Right lobe of liver (tissue), 6 donors: ENCODE results near the gene MBP. TPM values are rescaled to one million over a fixed set of nuclear protein-coding genes. Genes with fewer than 3 reads are reported as not detected.

ENCODE experiments used
- ATAC-seq, 4 donors: fragments of 200-7000 bp; cut with Tn5 transposase; one replicate each; pipeline ENCODE4 v1.9.1; 2020; ENCODE audit warnings: mild to moderate bottlenecking in 4 of 4, moderate library complexity in 4 of 4
- DNase-seq, 3 donors: peaks; one replicate each; pipeline ENCODE4 v3.0.0-alpha.2; 2020
- H3K27ac ChIP-seq, 3 donors: fragments of 200-600 bp; one replicate each; pipeline ENCODE4 v1.8.0; 2022
- H3K27me3 ChIP-seq, 2 donors: fragments of 200-600 bp; one replicate each; pipeline ENCODE4 v1.8.0; 2022
- H3K36me3 ChIP-seq, 4 donors: fragments of 200-600 bp; sonication (generic) in 1 of 4; one replicate each; pipeline versions ENCODE4 v1.5.1 to v1.8.0; 2017 to 2022; ENCODE audit warnings: control low read depth in 1 of 4
- H3K4me1 ChIP-seq, 4 donors: fragments of 200-600 bp; sonication (generic) in 1 of 4; one replicate each; pipeline versions ENCODE4 v1.5.1 to v1.8.0; 2017 to 2022; ENCODE audit warnings: control low read depth in 1 of 4
- H3K4me3 ChIP-seq, 3 donors: fragments of 200-600 bp; one replicate each; pipeline ENCODE4 v1.8.0; 2022
- H3K9me3 ChIP-seq, 4 donors: fragments of 200-600 bp; sonication (generic) in 1 of 4; one replicate each; pipeline versions ENCODE4 v1.5.1 to v1.8.0; 2017 to 2022; ENCODE audit warnings: control low read depth in 1 of 4
- POLR2A ChIP-seq: fragments of 450-650 bp; IDR thresholded peaks from one replicate; pipeline ENCODE4 v1.6.1; 2017; ENCODE audit warnings: antibody characterized with exemption, mild to moderate bottlenecking
- WGBS: methylation state at CpG from one replicate; pipeline ENCODE4 v1.1.6; 2018; ENCODE audit warnings: low coverage, low lambda C conversion rate; ENCODE audit not compliant: insufficient coverage; ENCODE audit errors: missing lambda C conversion rate; 5-methylcytosine and 5-hydroxymethylcytosine counted together
- intact Hi-C, 2 donors: fragments of 100-400 bp; cut with DNase I; formaldehyde crosslinking; loops; one replicate each; pipeline versions ENCODE4 v1.11.2 to v1.14.1; 2022
- total RNA-seq, 6 experiments: library from RNA; depleted of rRNA in 2 of 6; stranded (reverse); fragments of >200 nt in 2 of 6; fragmentation: NEBNext Ultra II Directional in 3 of 6; extraction: Animal tissue kit (Norgen Biotek cat#: 25700) in 3 of 6; gene quantifications; one replicate each; pipeline versions ENCODE4 v1.1.0 to v1.2.4, GENCODE V29; 2016 to 2023
- TF ChIP-seq, protein P1 (sequence below), 4 donors: fragments of 200-600 bp in 3 of 4; fragments of 450-650 bp in 1 of 4; IDR thresholded peaks; one replicate each; pipeline versions ENCODE4 v1.5.1 to v1.8.0; 2016 to 2022; ENCODE audit warnings: antibody characterized with exemption in 4 of 4, mild to moderate bottlenecking in 2 of 4
- donor health status: DM: no; HTN: yes; CAD: no.
- donor health status: DM: no; HTN: no; CAD: no.
- donor health status: DM: no; HTN: no; CAD: no.
- donor health status: DM: no; HTN: yes; CAD: no.
- donor health status: DM: no; HTN: yes; CAD: no.

The MBP gene
- total RNA-seq, 6 experiments from 2014 or later: 24.0 to 40.8 (median 27.6) TPM

DNA sequence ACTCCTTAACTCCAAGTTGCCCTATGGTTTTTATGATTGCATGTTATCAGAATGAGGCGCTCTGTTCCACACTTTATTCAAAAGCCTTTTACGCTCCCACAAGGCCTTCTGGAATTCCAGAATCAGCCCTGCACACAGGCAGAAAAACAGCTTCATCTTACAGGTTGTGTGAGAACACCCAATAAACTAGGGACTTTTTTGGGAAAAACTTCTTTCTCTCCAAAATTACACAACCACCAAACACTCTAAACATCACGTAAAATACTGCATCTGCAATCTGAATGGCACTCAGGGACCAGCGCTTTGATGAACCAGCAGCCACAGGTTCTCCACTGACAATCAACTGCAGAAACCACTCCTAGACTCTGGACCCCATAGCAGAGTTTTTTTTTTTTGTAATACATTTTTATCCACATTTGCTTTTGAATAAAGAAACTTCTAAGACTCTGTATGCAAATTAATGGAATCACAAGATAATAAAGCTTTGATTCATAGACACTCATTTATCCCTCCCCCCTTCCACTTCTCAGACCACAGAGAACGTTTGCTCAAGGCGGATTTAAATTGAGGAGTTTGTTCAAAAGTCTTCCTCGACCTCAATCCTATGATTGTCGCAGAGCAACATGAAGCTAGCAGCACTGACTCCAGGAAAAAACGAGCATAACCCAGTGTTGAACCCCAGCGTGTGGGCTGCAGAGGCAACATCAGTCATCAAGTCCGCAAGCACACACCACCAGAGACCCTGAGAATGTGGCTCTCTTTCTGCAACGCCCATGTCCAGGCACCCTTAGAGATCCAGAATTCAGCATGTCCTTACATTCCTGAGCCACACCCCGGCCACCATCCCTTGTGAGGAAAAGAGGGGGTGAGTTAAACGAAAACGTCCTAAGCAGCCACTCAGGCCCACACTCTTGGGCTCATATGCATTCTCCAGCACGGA lies 116.5 kb downstream of the MBP start:
- intact Hi-C loops: no loop called here
- no peaks in the 10 kb centered on the region for H3K27me3 ChIP-seq
- TF ChIP-seq, protein P1, sequence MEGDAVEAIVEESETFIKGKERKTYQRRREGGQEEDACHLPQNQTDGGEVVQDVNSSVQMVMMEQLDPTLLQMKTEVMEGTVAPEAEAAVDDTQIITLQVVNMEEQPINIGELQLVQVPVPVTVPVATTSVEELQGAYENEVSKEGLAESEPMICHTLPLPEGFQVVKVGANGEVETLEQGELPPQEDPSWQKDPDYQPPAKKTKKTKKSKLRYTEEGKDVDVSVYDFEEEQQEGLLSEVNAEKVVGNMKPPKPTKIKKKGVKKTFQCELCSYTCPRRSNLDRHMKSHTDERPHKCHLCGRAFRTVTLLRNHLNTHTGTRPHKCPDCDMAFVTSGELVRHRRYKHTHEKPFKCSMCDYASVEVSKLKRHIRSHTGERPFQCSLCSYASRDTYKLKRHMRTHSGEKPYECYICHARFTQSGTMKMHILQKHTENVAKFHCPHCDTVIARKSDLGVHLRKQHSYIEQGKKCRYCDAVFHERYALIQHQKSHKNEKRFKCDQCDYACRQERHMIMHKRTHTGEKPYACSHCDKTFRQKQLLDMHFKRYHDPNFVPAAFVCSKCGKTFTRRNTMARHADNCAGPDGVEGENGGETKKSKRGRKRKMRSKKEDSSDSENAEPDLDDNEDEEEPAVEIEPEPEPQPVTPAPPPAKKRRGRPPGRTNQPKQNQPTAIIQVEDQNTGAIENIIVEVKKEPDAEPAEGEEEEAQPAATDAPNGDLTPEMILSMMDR (IDR thresholded peaks at IDR 0.05): no peak
- H3K36me3 ChIP-seq: peaks cover 0 to 14% (median 11%) of the 10 kb centered on the region in 4 donors
- WGBS: 82% methylated on average over 12 of the region's 16 CpGs
- no peaks in the 10 kb centered on the region for H3K9me3 ChIP-seq
- H3K4me3 ChIP-seq: no peak overlapping the region
- DNase-seq (no peak), ATAC-seq (no peak)
- peaks cover 0 to 7% (median 3%) of the 10 kb centered on the region in 4 donors for H3K4me1 ChIP-seq
- H3K27ac ChIP-seq: no peak overlapping the region

DNA sequence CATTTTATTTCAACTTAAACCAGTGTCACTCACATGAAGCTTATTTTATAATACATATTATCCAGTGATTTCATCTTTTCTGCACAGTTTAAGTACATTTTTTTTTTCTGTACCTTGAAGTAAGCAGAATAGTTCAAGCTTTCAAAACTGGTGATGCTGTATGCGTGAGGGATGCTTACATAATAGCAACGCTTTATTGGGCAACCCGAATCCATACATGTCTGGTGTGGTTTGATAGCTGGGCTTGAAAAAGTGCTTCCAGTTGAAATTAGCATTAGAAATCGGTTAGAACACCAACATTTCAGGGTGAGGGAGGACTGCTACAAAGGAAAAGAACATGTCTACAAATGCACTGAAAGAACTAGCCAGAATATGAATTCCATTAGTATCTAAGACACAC lies 117.4 kb downstream of the MBP start:
- Histone ChIP-seq H3K4me3 (no peak overlapping the region), H3K27ac (no peak overlapping the region), H3K9me3 (no peaks in the 10 kb centered on the region), H3K4me1 (peaks cover 0 to 7% (median 3%) of the 10 kb centered on the region in 4 donors), H3K27me3 (no peaks in the 10 kb centered on the region), H3K36me3 (peaks cover 0 to 17% (median 11%) of the 10 kb centered on the region in 4 donors)
- DNase-seq (no peak), ATAC-seq (no peak)
- TF ChIP-seq POLR2A: no peak
- TF ChIP-seq, protein P1 (IDR thresholded peaks at IDR 0.05): no peak
- 70% methylated on average over 4 of the region's 4 CpGs for WGBS
- intact Hi-C loops: no loop called here

DNA sequence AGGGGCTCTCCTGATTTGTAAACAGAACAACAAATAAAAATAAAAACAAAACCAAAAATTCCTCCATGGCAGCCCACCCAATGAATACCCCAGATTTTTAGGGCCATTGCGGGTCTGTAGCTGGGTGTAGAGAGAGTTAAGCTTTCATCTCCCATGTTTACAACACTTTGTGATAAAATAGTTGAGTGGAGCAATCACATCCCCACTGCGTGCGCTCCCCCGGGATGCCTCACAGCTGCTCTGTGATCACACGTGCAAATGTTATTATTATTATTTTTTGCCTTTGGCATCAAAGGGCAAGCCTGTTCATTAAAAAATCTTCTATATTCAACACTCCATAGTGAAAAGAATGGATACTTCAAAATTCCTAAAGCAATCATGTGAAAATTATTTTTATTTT lies 118.0 kb downstream of the MBP start:
- Histone ChIP-seq H3K4me3 (no peak overlapping the region), H3K27ac (peak overlapping the region in 1 of 3 donors; percentile 46), H3K9me3 (no peaks in the 10 kb centered on the region), H3K4me1 (peaks cover 0 to 7% (median 3%) of the 10 kb centered on the region in 4 donors), H3K27me3 (no peaks in the 10 kb centered on the region), H3K36me3 (peaks cover 0 to 18% (median 11%) of the 10 kb centered on the region in 4 donors)
- DNase-seq: no peak
- intact Hi-C loops: no loop called here
- TF ChIP-seq POLR2A: no peak
- TF ChIP-seq, protein P1 (IDR thresholded peaks at IDR 0.05): no peak
- ATAC-seq: no peak
- 80% methylated on average over 5 of the region's 5 CpGs for WGBS

DNA sequence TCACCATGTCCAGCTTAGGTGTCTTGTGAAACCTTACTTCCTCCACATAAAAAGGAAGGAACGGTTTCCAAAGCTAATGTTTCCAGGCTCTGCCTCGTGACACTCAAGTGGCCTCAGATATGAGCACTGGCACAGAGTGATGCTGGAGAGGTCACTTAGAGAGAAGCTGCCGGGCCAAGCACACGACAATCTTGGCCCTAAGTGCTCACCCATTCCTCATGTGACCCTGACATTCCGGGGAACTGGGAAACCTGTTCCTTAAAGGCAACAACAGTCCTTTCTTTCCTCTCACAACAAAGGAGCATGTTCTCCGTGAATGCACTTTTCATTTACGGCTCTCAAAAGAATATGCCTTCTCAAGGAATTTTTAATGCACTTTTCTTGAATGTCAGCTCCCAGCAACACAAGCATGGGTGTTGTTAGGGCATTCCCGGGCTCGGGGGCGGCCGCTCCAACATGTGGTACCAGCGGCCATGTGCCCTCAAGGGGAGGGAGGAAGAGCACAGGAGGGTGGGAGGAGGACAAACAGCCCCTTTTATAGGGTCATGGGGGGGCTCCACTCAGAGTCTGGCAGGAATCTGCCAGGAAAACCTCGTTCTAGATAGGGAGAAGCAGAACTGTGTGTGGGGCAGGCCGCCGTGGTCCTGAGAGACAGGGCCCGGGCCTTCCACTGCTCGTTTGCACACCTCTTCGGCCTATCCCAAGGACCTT lies 118.6 kb downstream of the MBP start:
- Histone ChIP-seq H3K27ac (peak overlapping the region in 1 of 3 donors; percentile 46), H3K9me3 (no peaks in the 10 kb centered on the region), H3K27me3 (no peaks in the 10 kb centered on the region), H3K4me3 (no peak overlapping the region), H3K4me1 (peaks cover 0 to 7% (median 3%) of the 10 kb centered on the region in 4 donors), H3K36me3 (peaks cover 0 to 21% (median 11%) of the 10 kb centered on the region in 4 donors)
- 48% methylated on average over 9 of the region's 18 CpGs for WGBS
- TF ChIP-seq, protein P1 (IDR thresholded peaks at IDR 0.05): no peak
- TF ChIP-seq POLR2A: peak; percentile 23
- intact Hi-C loops: no loop called here
- DNase-seq (no peak), ATAC-seq (peak; percentile 60 to 74 (median 68))
